IMR-90 (cell line): Measurements from ENCODE around the gene UBAC1.

Experiments used
- CEBPB ChIP-seq: IDR thresholded peaks from 2 replicates; pipeline ENCODE4 v1.6.1; 2012; ENCODE audit warnings: low read depth, low read length, improper control_type of control experiment
- CHD1 ChIP-seq: IDR thresholded peaks from 2 replicates; pipeline ENCODE4 v1.6.1; 2012; ENCODE audit warnings: low read depth, low read length, improper control_type of control experiment
- MAFK ChIP-seq: IDR thresholded peaks from 2 replicates; pipeline ENCODE4 v1.6.1; 2012; ENCODE audit warnings: low read depth, low read length, improper control_type of control experiment
- MAZ ChIP-seq: IDR thresholded peaks from 2 replicates; pipeline ENCODE4 v1.6.1; 2012; ENCODE audit warnings: low read depth, mild to moderate bottlenecking, low read length, improper control_type of control experiment, moderate library complexity, borderline replicate concordance
- MXI1 ChIP-seq: IDR thresholded peaks from 2 replicates; pipeline ENCODE4 v1.6.1; 2012; ENCODE audit warnings: low read depth, mild to moderate bottlenecking, low read length, moderate library complexity, borderline replicate concordance
- POLR2A ChIP-seq: IDR thresholded peaks from 2 replicates; pipeline ENCODE4 v1.6.1; 2012; ENCODE audit warnings: mild to moderate bottlenecking, low read depth, low read length
- RAD21 ChIP-seq: IDR thresholded peaks from 2 replicates; pipeline ENCODE4 v1.6.1; 2012; ENCODE audit warnings: low read length, improper control_type of control experiment
- RCOR1 ChIP-seq: IDR thresholded peaks from 2 replicates; pipeline ENCODE4 v1.6.1; 2012; ENCODE audit warnings: mild to moderate bottlenecking, low read length, improper control_type of control experiment; ENCODE audit not compliant: insufficient replicate concordance
- RFX5 ChIP-seq: IDR thresholded peaks from 2 replicates; pipeline ENCODE4 v1.8.0; 2012; ENCODE audit warnings: low read depth, mild to moderate bottlenecking, low read length, moderate library complexity
- SMC3 ChIP-seq: fragments of 150-350 bp; IDR thresholded peaks from 2 replicates; pipeline ENCODE4 v1.6.1; 2016; ENCODE audit warnings: low read depth, mild to moderate bottlenecking, antibody characterized with exemption, low read length, moderate library complexity
- TF ChIP-seq, protein P1 (sequence below): conservative IDR thresholded peaks from 2 replicates; pipeline ENCODE4 v1.5.1; 2012; ENCODE audit warnings: mild to moderate bottlenecking, low read depth, low read length, improper control_type of control experiment
- TF ChIP-seq, protein P2 (sequence below): fragments of 150-350 bp; IDR thresholded peaks from 2 replicates; pipeline ENCODE4 v1.6.1; 2017; ENCODE audit warnings: mild to moderate bottlenecking, antibody characterized with exemption, low read length, low read depth

DNA sequence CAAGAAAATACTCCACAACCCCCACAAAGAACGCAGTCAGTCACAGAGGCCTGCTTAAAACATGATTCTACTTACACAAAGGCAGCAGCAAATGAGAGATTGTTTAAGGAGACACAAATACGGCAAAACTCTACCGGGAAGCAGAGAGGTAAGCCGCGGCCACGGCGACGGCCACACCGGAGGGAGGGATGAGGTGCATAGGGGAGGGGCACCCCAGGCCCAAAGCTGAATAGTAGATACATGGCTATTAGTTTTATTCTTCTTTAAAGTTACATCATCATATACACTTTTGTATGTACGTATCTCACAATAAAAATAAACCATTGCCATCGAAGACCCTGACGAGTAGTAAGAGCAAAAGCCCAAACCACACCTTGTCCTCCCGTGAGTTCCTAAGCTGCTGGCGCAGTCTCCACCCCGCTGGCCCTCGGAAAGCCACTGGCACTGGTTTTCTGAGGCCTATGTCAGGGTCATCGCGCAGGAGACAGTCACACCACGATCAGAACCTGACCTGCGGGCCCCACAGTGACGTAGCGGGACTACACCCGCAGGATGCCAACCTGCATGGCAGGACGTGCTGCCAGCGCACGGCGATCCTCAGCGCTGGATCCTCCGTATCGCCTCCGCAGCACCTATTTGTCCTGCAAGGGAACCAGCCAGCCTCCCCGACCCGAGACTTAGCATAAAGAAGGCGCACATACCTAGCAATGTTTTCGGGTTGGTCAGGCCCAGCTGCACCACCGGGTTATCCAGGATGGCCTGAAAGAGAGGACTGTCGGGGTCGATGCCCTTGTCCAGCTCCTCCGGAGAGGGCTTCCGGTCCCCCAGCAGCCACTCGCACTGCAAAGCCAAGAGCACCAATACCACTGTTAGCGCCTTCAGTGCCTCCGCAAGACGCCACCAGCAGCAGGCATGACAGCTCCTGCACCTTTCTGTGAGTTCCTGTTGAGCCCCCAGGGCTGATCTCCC, 23.4 kb downstream of the UBAC1 start:
- TF ChIP-seq, protein P1, sequence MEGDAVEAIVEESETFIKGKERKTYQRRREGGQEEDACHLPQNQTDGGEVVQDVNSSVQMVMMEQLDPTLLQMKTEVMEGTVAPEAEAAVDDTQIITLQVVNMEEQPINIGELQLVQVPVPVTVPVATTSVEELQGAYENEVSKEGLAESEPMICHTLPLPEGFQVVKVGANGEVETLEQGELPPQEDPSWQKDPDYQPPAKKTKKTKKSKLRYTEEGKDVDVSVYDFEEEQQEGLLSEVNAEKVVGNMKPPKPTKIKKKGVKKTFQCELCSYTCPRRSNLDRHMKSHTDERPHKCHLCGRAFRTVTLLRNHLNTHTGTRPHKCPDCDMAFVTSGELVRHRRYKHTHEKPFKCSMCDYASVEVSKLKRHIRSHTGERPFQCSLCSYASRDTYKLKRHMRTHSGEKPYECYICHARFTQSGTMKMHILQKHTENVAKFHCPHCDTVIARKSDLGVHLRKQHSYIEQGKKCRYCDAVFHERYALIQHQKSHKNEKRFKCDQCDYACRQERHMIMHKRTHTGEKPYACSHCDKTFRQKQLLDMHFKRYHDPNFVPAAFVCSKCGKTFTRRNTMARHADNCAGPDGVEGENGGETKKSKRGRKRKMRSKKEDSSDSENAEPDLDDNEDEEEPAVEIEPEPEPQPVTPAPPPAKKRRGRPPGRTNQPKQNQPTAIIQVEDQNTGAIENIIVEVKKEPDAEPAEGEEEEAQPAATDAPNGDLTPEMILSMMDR = no peak
- TF ChIP-seq RAD21 (no peak), POLR2A (no peak), MXI1 (no peak), RFX5 (no peak), MAFK (no peak), CHD1 (no peak), SMC3 (no peak), RCOR1 (no peak), MAZ (no peak), CEBPB (no peak)
- TF ChIP-seq, protein P2, sequence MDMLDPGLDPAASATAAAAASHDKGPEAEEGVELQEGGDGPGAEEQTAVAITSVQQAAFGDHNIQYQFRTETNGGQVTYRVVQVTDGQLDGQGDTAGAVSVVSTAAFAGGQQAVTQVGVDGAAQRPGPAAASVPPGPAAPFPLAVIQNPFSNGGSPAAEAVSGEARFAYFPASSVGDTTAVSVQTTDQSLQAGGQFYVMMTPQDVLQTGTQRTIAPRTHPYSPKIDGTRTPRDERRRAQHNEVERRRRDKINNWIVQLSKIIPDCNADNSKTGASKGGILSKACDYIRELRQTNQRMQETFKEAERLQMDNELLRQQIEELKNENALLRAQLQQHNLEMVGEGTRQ = no peak
